HEK293 (cell line): ENCODE measurements around the gene RHBDD1.

Experiments
- CTCF ChIA-PET: fragments of 350-600 bp; formaldehyde crosslinking; extraction: SDS; loops from one replicate; lab custom pipeline; 2021; ENCODE audit warnings: antibody characterized with exemption; lab: Yijun Ruan, JAX
- POLR2A ChIA-PET: fragments of 300-600 bp; formaldehyde crosslinking; extraction: SDS; loops from one replicate; lab custom pipeline; 2020; ENCODE audit warnings: antibody characterized with exemption, inconsistent platforms; lab: Yijun Ruan, JAX
- H3K27ac ChIP-seq: fragments of 200-500 bp; sonication (Bioruptor generic); 2 replicates; pipeline ENCODE4 v1.5.1; 2014; ENCODE audit warnings: low read depth, low read length, control low read depth, inconsistent platforms; ENCODE audit errors: extremely low read depth
- H3K36me3 ChIP-seq, 2 experiments: fragments of 200-500 bp in 1 of 2; sonication (Bioruptor generic) in 1 of 2; 1 replicate in 1 of 2; 2 replicates in 1 of 2; pipeline ENCODE4 v1.5.1; 2014 to 2017; ENCODE audit warnings: inconsistent platforms in 2 of 2, low read length in 2 of 2; ENCODE audit not compliant: control insufficient read depth in 2 of 2, insufficient read depth in 1 of 2
- H3K4me1 ChIP-seq: fragments of 200-500 bp; sonication (Bioruptor generic); 2 replicates; pipeline ENCODE4 v1.5.1; 2014; ENCODE audit warnings: mild to moderate bottlenecking, low read length, inconsistent platforms; ENCODE audit not compliant: control insufficient read depth, insufficient read depth
- H3K4me3 ChIP-seq: 2 replicates; pipeline ENCODE4 v1.5.1; 2011; ENCODE audit warnings: low read depth, mild to moderate bottlenecking, control low read depth, low read length, moderate library complexity
- H3K9me3 ChIP-seq: fragments of 200-500 bp; sonication (Bioruptor generic); 2 replicates; pipeline ENCODE4 v1.5.1; 2014; ENCODE audit warnings: low read depth, low read length, inconsistent platforms; ENCODE audit not compliant: control insufficient read depth, insufficient read depth
- BCL11A ChIP-seq: fragments of 450-650 bp; formaldehyde crosslinking; IDR thresholded peaks from 2 replicates; pipeline ENCODE4 v1.5.1; 2016; ENCODE audit warnings: low read depth, missing biosample characterization, missing genetic modification characterization
- ZBTB48 ChIP-seq: fragments of 450-650 bp; formaldehyde crosslinking; IDR thresholded peaks from 2 replicates; pipeline ENCODE4 v1.5.1; 2016; ENCODE audit warnings: missing biosample characterization, missing genetic modification characterization
- ZBTB8A ChIP-seq: fragments of 450-650 bp; formaldehyde crosslinking; IDR thresholded peaks from 2 replicates; pipeline ENCODE4 v1.5.1; 2016; ENCODE audit warnings: missing biosample characterization, missing genetic modification characterization
- ZFHX2 ChIP-seq: fragments of 450-650 bp; formaldehyde crosslinking; conservative IDR thresholded peaks from 2 replicates; pipeline ENCODE4 v1.5.1; 2016; ENCODE audit warnings: missing biosample characterization, missing genetic modification characterization
- ZIC2 ChIP-seq: fragments of 450-650 bp; formaldehyde crosslinking; IDR thresholded peaks from 2 replicates; pipeline ENCODE4 v1.5.1; 2016; ENCODE audit warnings: missing biosample characterization, missing genetic modification characterization
- ZNF10 ChIP-seq: fragments of 450-650 bp; formaldehyde crosslinking; IDR thresholded peaks from 2 replicates; pipeline ENCODE4 v1.5.1; 2017; ENCODE audit warnings: missing biosample characterization, missing genetic modification characterization
- ZNF174 ChIP-seq: fragments of 450-650 bp; formaldehyde crosslinking; IDR thresholded peaks from 2 replicates; pipeline ENCODE4 v1.5.0; 2017; ENCODE audit warnings: missing biosample characterization, mild to moderate bottlenecking, missing genetic modification characterization
- ZNF211 ChIP-seq: fragments of 450-650 bp; formaldehyde crosslinking; IDR thresholded peaks from 2 replicates; pipeline ENCODE4 v1.5.1; 2016; ENCODE audit warnings: low read depth, missing biosample characterization, missing genetic modification characterization
- ZNF214 ChIP-seq: fragments of 450-650 bp; formaldehyde crosslinking; IDR thresholded peaks from 2 replicates; pipeline ENCODE4 v1.5.1; 2017; ENCODE audit warnings: missing biosample characterization, mild to moderate bottlenecking, missing genetic modification characterization, borderline replicate concordance
- ZNF37A ChIP-seq: fragments of 450-650 bp; IDR thresholded peaks from 2 replicates; pipeline ENCODE4 v1.5.1; 2018; ENCODE audit warnings: missing biosample characterization, missing genetic modification characterization
- ZNF837 ChIP-seq: fragments of 450-650 bp; formaldehyde crosslinking; IDR thresholded peaks from 2 replicates; pipeline ENCODE4 v1.5.1; 2016; ENCODE audit warnings: missing biosample characterization, missing genetic modification characterization
- TF ChIP-seq, protein P1 (sequence below): fragments of 450-650 bp; formaldehyde crosslinking; IDR thresholded peaks from 2 replicates; pipeline ENCODE4 v1.5.1; 2016; ENCODE audit warnings: missing biosample characterization, missing genetic modification characterization
- TF ChIP-seq, protein P2 (sequence below): fragments of 450-650 bp; formaldehyde crosslinking; IDR thresholded peaks from 2 replicates; pipeline ENCODE4; 2016; ENCODE audit warnings: missing biosample characterization, missing genetic modification characterization
- TF ChIP-seq, protein P3 (sequence below): fragments of 450-650 bp; formaldehyde crosslinking; IDR thresholded peaks from 2 replicates; pipeline ENCODE4 v1.5.1; 2016; ENCODE audit warnings: missing biosample characterization, missing genetic modification characterization
- TF ChIP-seq, protein P4 (sequence below): fragments of 450-650 bp; formaldehyde crosslinking; IDR thresholded peaks from 2 replicates; pipeline ENCODE4 v1.5.1; 2017; ENCODE audit warnings: missing biosample characterization, missing genetic modification characterization
- TF ChIP-seq, protein P5 (sequence below): fragments of 450-650 bp; formaldehyde crosslinking; IDR thresholded peaks from 2 replicates; pipeline ENCODE4 v1.5.1; 2016; ENCODE audit warnings: missing biosample characterization, missing genetic modification characterization
- TF ChIP-seq, protein P6 (sequence below): fragments of 450-650 bp; formaldehyde crosslinking; IDR thresholded peaks from 2 replicates; pipeline ENCODE4 v1.5.1; 2016; ENCODE audit warnings: missing biosample characterization, missing genetic modification characterization
- TF ChIP-seq, protein P7 (sequence below): fragments of 450-650 bp; formaldehyde crosslinking; IDR thresholded peaks from 2 replicates; pipeline ENCODE4 v1.5.1; 2016; ENCODE audit warnings: missing biosample characterization, missing genetic modification characterization
- TF ChIP-seq, protein P8 (sequence below): fragments of 450-650 bp; formaldehyde crosslinking; IDR thresholded peaks from 2 replicates; pipeline ENCODE4 v1.5.1; 2016; ENCODE audit warnings: missing biosample characterization, missing genetic modification characterization

Gene RHBDD1

DNA sequence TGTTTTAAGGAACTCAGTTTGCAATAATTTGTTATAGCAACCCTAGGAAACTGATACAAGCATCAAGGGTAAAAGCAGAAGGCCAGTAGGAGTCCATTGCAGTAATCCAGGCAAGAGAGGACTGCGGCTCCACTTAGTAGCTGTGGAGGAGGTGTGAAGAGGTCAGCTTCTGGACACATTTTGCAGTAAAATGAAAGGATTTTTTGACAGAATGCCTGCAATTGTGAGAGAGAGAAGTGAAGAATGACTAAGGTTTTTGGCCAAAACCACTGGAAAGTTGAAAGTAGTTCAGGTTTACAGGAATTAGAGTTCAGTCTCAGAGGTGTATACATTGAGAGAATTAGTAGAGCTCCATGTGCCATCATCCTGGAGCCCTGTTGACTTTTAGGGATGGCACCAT, 129.5 kb downstream of the RHBDD1 start (continued):
- TF ChIP-seq, protein P1, sequence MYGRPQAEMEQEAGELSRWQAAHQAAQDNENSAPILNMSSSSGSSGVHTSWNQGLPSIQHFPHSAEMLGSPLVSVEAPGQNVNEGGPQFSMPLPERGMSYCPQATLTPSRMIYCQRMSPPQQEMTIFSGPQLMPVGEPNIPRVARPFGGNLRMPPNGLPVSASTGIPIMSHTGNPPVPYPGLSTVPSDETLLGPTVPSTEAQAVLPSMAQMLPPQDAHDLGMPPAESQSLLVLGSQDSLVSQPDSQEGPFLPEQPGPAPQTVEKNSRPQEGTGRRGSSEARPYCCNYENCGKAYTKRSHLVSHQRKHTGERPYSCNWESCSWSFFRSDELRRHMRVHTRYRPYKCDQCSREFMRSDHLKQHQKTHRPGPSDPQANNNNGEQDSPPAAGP: no peak
- TF ChIP-seq, protein P2, sequence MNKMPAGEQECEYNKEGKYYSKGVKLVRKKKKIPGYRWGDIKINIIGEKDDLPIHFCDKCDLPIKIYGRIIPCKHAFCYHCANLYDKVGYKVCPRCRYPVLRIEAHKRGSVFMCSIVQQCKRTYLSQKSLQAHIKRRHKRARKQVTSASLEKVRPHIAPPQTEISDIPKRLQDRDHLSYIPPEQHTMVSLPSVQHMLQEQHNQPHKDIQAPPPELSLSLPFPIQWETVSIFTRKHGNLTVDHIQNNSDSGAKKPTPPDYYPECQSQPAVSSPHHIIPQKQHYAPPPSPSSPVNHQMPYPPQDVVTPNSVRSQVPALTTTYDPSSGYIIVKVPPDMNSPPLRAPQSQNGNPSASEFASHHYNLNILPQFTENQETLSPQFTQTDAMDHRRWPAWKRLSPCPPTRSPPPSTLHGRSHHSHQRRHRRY (tag by site-specific recombination): no peak
- TF ChIP-seq, protein P3, sequence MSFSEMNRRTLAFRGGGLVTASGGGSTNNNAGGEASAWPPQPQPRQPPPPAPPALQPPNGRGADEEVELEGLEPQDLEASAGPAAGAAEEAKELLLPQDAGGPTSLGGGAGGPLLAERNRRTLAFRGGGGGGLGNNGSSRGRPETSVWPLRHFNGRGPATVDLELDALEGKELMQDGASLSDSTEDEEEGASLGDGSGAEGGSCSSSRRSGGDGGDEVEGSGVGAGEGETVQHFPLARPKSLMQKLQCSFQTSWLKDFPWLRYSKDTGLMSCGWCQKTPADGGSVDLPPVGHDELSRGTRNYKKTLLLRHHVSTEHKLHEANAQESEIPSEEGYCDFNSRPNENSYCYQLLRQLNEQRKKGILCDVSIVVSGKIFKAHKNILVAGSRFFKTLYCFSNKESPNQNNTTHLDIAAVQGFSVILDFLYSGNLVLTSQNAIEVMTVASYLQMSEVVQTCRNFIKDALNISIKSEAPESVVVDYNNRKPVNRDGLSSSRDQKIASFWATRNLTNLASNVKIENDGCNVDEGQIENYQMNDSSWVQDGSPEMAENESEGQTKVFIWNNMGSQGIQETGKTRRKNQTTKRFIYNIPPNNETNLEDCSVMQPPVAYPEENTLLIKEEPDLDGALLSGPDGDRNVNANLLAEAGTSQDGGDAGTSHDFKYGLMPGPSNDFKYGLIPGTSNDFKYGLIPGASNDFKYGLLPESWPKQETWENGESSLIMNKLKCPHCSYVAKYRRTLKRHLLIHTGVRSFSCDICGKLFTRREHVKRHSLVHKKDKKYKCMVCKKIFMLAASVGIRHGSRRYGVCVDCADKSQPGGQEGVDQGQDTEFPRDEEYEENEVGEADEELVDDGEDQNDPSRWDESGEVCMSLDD: no peak

DNA sequence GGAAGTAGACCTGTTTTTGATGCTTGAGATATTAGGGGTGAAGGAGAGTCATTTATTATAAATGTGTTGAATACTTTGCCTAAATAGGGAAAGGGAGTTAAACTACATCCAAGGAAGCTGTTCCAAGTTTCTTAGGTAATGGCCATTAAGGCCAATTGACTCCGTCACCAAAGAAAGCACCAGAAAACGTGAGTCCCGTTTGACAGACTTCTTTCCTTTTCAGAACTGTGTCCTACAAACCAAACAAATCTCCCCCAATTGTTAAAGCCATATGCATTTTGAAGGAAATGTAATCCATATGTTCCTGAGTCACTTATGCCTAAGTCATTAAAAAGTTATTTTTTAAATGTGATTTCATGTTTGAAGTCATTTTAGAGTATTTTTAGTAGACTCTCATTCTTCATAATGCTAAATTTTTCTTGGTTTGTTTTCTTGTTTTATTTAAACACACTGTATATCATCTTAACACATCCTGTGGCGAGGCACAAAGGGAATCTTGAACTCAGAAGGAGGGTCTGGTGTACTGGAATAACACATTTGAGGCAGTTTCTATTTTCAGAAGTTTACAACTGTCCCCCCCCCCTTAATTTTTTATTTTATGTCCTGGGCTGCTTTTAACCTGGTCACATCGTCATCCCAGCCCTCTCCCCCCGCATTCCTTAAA, 133.7 kb downstream of the RHBDD1 start:
- no peak overlapping the region for H3K27ac ChIP-seq
- CTCF ChIA-PET: no interaction called here
- POLR2A ChIA-PET: no interaction called here
- no peak for TF ChIP-seq ZBTB48 (tag by site-specific recombination)
- TF ChIP-seq ZNF837: no peak
- no peak for TF ChIP-seq ZBTB8A
- TF ChIP-seq ZFHX2: no peak
- TF ChIP-seq ZNF37A (tag by site-specific recombination): no peak
- TF ChIP-seq ZNF214 (tag by site-specific recombination): no peak
- TF ChIP-seq ZNF211 (tag by site-specific recombination): no peak
- TF ChIP-seq, protein P4, sequence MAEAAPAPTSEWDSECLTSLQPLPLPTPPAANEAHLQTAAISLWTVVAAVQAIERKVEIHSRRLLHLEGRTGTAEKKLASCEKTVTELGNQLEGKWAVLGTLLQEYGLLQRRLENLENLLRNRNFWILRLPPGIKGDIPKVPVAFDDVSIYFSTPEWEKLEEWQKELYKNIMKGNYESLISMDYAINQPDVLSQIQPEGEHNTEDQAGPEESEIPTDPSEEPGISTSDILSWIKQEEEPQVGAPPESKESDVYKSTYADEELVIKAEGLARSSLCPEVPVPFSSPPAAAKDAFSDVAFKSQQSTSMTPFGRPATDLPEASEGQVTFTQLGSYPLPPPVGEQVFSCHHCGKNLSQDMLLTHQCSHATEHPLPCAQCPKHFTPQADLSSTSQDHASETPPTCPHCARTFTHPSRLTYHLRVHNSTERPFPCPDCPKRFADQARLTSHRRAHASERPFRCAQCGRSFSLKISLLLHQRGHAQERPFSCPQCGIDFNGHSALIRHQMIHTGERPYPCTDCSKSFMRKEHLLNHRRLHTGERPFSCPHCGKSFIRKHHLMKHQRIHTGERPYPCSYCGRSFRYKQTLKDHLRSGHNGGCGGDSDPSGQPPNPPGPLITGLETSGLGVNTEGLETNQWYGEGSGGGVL: no peak
- no peaks in the 10 kb centered on the region for H3K9me3 ChIP-seq
- H3K4me1 ChIP-seq: no peaks in the 10 kb centered on the region
- no peak overlapping the region for H3K4me3 ChIP-seq
- H3K36me3 ChIP-seq: no peaks in the 10 kb centered on the region

DNA sequence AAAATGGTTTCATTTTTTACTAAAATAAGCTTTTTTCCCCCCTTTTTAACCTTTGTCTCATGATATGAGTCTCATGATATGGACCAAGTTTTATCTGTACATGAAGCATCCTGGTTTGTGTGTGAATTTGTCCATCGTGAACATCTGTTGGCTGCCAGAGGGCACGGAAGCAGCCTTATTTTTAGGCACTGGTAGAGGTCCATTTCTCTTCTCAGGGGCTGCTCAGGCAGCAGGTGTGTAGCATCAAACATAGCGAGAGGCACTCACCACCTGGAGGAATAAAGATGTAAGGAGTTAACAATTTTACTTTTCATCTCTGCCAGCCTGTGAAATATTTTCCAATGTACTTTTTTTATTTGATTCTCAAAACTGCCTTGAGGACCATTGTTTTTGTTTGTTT, 134.5 kb downstream of the RHBDD1 start:
- Histone ChIP-seq H3K9me3 (no peaks in the 10 kb centered on the region), H3K4me1 (no peaks in the 10 kb centered on the region), H3K27ac (no peak overlapping the region), H3K36me3 (no peaks in the 10 kb centered on the region), H3K4me3 (no peak overlapping the region)
- CTCF ChIA-PET: no interaction called here
- POLR2A ChIA-PET: no interaction called here
- TF ChIP-seq, protein P5, sequence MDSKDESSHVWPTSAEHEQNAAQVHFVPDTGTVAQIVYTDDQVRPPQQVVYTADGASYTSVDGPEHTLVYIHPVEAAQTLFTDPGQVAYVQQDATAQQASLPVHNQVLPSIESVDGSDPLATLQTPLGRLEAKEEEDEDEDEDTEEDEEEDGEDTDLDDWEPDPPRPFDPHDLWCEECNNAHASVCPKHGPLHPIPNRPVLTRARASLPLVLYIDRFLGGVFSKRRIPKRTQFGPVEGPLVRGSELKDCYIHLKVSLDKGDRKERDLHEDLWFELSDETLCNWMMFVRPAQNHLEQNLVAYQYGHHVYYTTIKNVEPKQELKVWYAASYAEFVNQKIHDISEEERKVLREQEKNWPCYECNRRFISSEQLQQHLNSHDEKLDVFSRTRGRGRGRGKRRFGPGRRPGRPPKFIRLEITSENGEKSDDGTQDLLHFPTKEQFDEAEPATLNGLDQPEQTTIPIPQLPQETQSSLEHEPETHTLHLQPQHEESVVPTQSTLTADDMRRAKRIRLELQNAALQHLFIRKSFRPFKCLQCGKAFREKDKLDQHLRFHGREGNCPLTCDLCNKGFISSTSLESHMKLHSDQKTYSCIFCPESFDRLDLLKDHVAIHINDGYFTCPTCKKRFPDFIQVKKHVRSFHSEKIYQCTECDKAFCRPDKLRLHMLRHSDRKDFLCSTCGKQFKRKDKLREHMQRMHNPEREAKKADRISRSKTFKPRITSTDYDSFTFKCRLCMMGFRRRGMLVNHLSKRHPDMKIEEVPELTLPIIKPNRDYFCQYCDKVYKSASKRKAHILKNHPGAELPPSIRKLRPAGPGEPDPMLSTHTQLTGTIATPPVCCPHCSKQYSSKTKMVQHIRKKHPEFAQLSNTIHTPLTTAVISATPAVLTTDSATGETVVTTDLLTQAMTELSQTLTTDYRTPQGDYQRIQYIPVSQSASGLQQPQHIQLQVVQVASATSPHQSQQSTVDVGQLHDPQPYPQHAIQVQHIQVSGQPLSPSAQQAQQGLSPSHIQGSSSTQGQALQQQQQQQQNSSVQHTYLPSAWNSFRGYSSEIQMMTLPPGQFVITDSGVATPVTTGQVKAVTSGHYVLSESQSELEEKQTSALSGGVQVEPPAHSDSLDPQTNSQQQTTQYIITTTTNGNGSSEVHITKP (tag by site-specific recombination): no peak
- TF ChIP-seq ZNF10 (no peak), ZNF174 (tag by site-specific recombination) (no peak), ZIC2 (tag by site-specific recombination) (no peak), BCL11A (tag by site-specific recombination) (no peak)
- TF ChIP-seq, protein P6, sequence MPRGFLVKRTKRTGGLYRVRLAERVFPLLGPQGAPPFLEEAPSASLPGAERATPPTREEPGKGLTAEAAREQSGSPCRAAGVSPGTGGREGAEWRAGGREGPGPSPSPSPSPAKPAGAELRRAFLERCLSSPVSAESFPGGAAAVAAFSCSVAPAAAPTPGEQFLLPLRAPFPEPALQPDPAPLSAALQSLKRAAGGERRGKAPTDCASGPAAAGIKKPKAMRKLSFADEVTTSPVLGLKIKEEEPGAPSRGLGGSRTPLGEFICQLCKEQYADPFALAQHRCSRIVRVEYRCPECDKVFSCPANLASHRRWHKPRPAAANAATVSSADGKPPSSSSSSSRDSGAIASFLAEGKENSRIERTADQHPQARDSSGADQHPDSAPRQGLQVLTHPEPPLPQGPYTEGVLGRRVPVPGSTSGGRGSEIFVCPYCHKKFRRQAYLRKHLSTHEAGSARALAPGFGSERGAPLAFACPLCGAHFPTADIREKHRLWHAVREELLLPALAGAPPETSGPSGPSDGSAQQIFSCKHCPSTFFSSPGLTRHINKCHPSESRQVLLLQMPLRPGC (tag by site-specific recombination): no peak
- TF ChIP-seq, protein P7, sequence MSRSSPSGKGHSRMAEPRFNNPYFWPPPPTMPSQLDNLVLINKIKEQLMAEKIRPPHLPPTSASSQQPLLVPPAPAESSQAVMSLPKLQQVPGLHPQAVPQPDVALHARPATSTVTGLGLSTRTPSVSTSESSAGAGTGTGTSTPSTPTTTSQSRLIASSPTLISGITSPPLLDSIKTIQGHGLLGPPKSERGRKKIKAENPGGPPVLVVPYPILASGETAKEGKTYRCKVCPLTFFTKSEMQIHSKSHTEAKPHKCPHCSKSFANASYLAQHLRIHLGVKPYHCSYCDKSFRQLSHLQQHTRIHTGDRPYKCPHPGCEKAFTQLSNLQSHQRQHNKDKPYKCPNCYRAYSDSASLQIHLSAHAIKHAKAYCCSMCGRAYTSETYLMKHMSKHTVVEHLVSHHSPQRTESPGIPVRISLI (tag by site-specific recombination): no peak
- TF ChIP-seq, protein P8, sequence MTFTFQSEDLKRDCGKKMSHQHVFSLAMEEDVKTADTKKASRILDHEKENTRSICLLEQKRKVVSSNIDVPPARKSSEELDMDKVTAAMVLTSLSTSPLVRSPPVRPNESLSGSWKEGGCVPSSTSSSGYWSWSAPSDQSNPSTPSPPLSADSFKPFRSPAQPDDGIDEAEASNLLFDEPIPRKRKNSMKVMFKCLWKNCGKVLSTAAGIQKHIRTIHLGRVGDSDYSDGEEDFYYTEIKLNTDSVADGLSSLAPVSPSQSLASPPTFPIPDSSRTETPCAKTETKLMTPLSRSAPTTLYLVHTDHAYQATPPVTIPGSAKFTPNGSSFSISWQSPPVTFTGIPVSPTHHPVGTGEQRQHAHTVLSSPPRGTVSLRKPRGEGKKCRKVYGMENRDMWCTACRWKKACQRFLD: no peak
